T-helper 9 cell (primary cell): ENCODE measurements around the gene SIRPD.
A peak's percentile ranks its signal among the peaks of the same experiment; 100 is the strongest.
"Not testable (repeated sequence)": the region's sequence is repeated elsewhere in the genome, so short reads cannot be mapped to it uniquely, and the experiment has no call there.

Experiments used
- DNase-seq: peaks from one replicate; pipeline ENCODE4 v3.0.0-alpha.2; 2020

The SIRPD gene

DNA sequence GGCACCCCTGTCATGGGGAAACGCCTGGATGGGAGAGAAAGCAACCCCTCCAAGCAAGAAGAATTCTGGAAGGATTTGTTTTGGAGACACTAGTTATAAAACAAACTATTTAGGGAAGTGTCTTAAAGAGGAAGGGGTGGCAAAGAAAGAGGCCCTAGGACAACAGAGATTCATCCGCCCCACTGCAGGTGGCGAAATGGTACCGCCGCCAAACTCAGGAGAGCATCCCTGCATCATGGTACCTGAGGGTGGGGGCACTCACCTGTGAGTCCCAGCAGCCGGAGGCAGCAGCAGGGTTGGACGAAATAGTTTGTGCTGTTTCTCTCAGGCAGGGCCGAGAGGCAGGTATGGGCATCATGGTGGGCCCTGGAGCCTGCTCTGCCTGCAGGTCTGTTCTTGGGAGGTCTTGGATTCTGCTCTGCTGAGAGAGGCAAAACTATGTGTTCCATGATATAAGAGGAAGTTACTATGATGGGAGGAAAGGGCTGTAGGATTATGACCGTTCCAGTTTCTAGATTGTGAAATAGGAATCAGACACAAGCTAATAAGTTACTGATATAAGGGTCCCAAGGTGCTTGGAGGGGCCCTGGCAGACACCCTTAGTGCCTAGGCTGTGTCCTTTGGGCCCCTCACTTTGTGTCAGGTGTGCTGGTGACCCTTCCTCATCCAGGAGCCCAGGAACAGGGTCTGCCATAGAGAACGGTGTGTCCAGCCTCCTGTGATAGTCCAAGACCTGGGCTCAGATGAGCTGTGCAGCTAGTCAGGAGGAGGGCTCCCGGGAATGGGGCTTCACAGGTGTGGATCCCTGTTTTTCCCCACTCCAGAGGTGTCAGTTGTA, 20.4 kb downstream of the SIRPD start:
- no peak for DNase-seq

DNA sequence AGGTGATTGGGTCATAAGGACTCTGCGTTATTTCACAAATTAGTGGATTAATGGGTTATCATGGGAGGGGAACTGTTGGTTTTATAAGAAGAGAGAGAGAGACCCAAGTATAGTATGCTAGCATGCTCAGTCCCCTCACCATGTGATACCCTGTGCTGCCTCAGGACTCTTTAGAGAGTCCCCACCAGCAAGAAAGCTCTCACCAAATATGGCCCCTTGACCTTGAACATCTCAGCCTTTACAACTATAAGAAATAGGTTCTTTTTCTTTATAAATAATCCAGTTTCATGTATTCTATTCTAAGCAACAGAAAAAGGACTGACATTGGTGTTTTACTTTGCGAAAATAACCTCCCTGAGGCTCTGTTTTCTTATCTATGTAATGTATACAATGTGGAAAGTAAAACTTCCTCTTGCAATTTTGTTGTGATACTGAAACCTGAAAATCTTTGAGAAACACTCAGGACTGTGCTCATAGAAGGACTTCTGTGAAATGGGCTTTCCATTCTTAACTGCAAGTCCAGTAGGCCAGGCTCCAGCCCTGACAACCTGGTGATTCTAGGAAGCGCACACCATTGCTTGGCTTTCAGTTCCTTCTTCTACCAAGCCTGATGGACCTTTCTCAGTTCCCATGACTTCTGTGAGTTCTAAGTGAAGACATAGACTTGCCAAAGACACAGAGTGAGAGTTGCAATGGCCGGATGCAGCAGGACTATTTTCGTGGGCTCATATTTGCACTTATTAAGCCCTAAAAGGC, 21.9 kb downstream of the SIRPD start:
- DNase-seq: no peak

DNA sequence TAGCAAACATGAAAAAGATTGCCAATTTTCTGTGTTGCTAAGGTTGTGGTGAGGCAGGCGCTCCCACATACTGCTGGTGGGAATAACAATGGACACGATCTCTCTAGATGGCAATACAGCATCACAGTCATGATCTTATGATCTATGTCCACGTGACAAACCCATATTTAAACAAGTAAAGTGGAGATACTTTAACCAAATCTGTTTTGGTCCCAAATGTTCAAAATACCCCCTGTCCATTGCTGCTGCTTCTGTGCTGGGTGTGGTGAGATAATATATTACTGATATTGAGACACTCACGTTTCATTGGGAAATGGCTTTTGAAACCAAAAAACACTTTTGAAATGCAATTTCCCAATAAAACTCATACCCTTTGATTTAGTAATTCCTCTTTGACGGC, 23.0 kb downstream of the SIRPD start:
- no peak for DNase-seq

DNA sequence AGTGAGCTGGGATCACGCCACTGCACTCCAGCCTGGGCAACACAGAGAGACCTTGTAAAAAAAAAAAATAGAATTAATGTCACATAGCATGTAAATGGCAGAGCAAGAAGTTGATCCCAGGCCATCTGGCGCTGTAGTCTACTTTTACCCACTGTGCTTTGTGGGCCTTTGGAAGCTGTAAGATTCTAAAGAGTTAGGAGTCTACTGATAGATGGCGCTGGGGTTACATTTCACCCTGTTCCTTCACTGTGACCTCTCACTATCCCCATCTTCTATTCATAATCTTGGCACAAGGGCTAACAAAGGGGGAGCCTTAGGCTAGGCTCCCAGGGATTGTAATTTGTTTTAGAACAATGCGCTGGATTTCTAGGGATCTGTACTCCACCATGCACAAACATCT, 24.4 kb downstream of the SIRPD start:
- DNase-seq: no peak

DNA sequence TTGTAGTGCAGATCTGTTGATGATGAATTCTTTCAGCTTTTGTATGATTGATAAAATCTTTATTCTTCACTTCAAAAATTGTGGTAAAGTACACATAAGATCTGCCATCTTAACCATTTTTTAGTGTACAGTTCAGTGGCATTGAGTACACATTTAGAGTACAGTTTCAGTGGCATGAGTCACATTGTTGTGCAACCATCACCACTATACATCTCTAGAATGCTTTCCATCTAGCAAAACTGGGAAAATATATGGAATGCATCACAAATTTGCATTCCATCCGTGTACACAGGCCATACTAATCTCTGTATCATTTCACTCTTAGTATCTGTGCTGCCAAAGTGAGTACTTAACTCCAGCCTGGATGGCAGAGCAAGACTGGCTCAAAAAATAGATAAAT, 28.7 kb downstream of the SIRPD start:
- no peak for DNase-seq

DNA sequence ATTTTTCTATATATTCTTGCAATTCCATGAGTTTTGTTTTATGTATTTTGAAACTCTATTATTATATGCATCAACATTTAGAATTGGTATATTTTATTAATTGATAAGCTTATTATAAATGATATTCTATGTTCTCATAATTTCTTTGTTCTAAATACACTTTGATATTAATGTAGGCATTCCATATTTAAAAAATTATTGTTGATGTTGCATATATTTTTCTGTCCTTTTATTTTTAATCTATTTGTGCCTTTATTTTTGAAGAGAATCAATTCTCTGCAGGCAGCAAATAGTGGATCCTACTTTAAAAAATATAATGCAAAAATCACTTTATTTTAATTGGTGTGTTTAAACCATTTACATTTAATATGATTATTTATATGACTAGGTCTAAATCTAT, 29.6 kb downstream of the SIRPD start:
- no peak for DNase-seq

DNA sequence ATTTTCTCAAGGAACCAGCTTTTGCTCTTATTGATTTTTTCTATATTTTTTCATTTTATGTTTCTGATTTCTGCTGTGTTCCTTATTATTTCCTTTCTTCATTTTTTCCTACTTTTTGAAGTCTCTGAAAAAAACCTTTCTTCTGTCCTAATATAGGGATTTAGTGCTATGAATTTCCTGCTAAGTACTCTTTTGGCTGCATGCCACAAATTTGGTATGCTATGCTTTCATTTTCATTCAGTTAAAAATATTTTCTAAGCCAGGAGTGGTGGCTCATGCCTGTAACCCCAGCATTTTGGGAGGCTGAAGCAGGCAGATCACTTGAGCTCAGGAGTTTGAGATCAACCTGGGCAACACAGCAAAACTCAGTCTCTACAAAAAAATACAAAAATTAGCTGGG, 30.6 kb downstream of the SIRPD start:
- DNase-seq: no peak

DNA sequence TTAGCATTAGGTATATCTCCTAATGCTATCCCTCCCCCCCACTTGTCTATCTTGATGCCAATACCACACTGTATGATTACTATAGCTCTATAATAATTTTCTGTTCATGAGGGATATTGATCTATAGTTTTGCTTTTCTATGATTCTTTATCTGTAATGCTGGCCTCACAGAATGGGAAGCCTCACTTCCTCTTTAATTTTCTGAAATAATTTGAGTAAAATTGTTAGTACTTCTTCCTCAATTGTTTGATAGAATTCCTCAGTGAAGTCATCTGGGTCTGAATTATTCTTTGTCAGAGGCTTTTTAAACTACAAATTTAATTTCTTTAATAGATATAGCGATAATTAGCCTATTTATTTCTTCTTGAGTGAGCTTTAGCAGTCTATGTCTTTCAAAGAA, 31.2 kb downstream of the SIRPD start:
- DNase-seq: no peak

DNA sequence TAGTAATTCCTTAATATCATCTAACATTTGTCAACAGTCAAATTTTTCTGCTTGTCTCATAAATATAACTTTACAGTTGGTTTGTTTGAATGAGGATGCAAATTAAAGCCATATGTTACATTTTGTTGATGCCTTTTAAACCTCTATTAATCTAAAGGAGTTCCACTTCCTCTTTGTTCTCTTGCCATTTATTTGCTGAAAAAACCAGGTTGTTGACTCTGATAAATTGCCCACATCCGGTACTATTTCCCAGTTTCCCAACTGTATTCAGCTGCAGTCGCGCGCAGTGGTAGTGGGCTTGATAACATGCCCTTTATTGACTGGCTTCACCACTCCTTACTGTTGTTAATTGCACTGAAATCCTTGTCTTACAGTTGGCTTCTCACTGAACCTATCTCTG, 33.5 kb downstream of the SIRPD start:
- DNase-seq: no peak

DNA sequence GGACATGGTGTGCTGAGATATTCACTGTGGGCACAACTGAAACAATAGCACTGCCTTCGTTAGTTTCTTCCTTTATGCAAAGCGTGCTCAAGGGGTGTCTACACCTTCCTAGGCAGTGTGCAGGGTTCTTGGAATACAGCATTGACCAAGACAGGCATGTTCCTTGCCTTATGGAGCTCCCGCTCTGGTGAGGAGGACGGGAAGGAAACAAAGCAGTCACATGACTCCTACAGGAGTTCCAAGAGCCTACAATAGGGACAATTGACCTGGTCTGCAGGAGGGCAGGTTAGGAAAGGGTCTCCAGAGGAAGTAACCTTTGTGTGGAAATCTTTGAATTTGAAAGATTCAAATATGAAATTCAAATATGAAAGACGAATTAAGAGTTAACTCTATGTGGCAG, 40.5 kb downstream of the SIRPD start:
- DNase-seq: no peak

DNA sequence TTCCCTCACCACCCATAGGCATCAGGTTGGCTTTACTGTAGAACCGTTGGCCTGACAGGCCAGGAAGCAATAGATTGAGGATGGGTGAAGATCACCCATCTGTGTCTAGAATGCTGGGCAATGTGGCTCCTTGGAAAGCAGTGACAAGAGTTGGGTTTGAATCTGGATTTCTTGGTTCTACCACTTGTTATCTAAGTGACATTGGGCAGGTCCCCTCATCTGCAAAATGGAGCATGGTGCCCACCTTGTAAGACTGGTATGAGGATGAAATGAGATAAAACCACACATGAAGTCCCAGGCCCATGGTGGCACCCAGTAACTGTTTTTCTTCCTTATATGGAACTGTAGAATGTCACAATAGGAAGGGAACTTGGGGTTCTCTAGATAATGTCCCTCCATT, 43.7 kb downstream of the SIRPD start:
- no peak for DNase-seq

DNA sequence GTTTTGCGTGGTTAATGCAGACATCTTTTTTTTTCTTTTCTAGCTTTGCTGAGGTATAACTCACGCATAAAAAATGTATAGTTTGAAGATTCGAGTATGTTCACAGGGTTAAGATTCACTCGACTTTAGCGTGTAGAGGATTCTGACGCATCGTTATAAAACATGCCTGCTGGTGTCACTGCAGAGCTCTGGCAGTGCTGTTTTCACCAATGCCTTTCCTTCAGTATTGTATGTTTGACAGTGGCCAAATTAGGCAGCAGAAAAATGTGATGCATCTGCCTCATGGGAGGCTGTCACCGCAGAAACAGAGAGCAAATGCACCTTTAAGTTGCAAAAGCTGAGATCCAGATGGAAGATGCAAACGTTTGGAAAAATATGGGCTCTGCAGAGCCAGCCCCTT, 48.3 kb downstream of the SIRPD start:
- no peak for DNase-seq

DNA sequence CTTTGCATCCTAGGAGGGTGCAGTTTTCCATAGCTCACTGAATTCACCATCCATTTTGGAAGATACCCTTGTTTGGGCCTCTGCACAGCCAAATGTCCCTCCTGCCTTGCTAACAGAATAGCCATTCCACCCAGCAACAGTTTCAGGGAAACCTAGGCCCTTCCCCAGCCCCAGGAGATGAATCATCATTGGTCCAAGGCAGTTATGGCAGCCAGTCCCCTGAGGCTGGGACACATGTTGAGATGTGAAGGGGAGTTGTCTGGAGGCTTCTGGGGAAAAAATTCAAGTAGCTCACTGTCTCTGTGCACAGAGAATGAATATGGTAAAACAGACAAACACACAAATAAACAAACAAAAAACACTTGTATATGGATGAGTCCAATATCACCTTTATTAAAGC, 48.9 kb downstream of the SIRPD start:
- DNase-seq: no peak

DNA sequence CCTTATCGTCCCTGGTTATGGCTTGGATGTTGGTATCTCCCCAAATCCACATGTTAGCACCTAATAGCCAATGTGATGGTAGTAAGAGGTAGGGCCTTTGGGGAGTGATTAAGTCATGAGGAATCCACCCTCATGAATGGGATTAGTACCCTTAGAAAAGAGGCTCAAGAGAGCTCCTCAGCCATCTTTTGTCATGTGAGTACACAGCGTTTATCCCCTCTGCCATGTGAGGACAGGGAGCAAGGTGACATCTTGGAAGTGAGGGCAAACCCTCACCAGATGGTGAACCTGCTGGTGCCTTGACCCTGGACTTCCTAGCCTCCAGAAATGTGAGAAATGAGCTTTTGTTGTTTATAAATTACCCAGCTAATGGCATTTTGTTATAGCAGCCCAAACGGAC, 50.2 kb downstream of the SIRPD start:
- DNase-seq: no peak

DNA sequence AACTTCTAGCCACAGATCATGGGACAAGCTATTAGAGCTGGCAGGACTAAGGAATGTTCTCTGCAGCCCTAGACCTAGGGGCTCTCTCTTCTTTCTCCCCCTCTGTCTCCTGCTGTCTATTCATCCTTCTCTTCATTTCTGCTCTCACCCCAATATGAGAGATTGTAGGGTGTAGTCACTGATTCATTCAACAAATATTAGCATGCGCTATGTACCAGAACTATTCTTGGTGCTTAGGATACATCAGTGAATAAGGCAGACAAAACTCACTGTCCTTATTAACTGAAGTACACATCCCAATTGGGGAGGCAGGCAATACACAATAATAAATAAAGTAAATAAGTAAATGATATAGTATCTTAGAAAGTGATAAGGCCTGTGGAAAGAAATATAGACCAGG, 51.6 kb downstream of the SIRPD start:
- DNase-seq: no peak

DNA sequence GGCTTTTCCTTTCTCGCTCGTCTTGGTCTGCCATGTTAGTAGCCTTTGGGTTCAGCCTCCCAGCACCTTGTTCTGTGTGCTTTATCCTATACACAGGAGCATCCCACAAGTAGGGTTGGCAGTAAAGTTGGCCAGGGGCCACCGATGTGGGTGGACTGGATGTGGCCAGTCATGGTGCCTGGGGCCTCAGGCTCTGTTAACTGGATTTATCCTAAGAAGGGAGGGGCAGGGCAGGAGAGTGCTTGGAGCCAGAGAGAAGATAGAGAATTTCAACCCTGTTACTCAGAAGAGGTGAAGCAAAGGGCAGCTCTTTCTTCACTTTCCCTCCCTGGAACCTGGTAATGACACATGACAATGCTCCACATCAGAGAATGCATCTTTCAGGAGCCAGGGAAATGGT, 52.1 kb downstream of the SIRPD start:
- DNase-seq: no peak

DNA sequence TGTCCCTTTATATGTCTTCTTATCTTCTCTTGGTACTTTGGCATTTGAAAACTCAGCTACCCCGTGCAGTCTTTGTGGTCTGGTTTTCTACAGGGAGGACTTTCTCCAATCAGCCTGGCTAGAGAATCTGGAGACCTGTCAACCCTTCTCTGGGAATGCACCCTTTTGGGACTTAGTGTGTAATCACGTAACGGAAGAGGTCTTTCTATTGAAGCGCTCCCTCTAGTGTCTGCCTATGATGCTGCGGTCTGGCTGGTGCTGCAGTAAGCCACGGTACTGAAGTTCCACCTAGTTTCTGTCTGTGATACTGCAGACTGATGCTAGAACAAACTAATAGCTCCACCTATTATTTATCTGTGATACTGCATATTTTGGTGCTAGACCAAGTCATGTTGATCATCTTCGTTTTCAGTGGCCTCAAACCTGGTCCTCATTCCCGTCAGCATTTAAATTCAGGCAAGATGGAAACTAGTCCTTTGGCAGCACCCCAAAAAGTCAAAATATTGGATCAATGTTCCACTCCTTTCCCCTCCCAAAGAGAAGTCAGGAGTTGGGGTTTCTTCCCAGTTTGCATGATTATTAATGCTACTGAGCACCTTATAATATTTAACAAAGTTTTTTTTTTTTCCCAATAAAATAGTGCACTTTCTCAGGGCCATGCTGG, 53.8 kb downstream of the SIRPD start:
- peak; percentile 51 for DNase-seq

DNA sequence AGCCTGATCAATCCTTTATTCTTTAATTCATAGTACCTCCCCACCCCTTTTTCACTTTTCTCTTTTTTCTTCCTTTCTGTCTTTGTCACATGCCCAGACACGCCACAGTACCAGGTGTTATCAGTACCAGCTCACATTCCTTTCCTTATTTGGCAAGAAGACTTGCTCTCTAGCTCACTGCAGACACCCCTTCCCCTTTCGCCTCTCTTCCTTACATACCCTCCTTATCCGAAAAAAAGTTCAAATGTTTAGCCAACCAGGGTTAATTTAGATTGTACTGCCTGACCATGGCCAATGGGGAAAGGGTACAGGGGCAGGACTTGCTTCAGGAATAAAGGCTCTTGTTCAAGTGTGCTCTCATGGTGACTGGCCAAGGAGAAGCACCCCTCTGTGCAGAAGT, 57.0 kb downstream of the SIRPD start:
- DNase-seq: no peak

DNA sequence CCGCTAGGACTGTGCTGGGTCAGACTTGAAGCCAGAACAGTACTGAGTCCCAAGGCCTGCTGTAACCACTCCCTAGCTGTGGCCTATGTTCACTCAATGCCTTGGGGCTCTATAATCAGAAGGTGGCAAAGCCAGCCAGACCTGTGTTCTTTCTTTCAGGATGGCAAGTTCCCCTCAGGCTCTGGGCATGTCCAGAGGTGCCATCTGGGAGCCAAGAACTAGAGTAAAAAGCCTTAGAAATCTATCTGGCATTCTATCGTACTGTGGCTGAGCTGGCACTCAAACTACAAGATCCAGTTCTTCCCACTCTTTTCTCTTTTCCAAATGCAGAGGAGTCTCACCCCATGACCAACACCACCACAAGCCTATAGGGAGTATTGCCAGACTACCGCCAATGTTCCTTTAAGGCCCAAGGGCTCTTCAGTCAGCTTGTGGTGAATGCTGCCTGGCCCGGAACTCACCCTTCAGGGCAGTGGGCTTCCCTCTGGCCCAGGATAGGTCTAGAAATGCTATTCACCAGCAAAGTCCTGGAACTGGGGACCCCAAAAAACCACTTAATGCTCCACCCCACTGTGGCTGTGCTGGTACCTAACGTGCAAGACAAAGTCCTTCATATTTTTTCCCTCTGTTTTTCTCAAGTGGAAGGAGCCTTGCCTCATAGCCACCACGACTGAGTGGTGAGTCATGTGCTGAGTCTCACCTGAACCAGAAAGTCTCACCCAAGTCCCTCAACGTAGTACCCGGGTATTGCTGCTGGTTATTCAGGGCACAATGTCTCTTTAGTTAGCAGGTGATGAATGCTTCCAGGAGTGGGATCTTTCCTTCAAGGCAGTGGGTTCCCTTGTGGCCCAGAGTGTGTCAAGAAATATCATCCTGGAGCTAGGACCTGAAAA, 57.7 kb downstream of the SIRPD start:
- DNase-seq: no peak

DNA sequence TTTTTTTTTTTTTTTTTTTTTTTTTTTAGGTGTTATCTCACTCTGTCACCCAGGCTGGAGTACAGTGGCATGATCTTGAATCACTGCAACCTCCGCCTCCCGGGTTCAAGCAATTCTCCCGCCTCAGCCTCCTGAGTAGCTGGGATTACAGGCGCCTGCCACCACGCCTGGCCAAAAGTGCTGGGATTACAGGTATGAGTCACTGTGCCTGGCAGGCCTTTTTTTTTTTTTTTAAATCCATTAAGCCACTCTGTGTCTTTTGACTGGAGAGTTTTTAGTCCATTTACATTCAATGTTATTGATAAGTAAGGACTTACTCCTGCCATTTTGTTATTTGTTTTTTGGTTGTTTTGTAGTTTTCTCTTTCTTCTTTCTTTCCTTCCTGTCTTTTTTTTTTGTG, 60.1 kb downstream of the SIRPD start:
- not testable (repeated sequence) for DNase-seq

DNA sequence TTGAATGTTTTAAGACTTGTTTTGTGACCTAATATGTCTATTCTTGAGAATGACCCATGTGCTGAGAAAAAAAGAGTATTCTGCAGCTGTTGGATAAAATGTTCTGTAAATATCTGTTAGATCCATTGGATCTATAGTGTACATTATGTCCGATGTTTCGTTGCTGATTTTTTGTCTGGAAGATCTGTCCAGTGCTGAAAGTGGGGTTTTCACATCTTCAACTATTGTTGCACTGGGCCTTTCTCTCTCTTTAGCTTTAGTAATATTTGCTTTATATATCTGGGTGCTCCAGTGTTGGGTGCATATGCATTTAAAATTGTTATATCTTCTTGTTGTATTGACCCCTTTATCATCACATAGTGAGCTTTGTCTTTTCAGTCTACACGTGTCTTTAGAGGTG, 60.6 kb downstream of the SIRPD start:
- DNase-seq: no peak

DNA sequence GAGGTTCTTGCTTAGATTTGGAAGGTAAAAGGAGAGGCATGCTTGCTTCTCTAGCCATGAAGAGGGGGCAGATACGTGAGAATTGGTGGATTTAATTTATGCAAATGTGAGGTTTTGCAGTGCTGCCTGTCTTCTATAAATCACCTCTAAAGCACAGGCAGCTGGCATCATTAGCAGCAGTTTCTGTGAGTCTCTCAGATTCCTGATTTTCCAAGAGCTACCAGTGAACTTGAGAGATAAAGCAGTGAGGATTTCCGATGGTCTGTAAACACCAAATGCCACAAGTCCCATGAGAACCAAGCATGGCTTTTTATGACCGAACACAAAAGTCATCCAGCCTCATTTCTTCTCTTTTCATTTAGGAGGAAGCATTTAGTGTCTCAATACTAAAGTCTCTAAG, 63.1 kb downstream of the SIRPD start:
- DNase-seq: no peak

DNA sequence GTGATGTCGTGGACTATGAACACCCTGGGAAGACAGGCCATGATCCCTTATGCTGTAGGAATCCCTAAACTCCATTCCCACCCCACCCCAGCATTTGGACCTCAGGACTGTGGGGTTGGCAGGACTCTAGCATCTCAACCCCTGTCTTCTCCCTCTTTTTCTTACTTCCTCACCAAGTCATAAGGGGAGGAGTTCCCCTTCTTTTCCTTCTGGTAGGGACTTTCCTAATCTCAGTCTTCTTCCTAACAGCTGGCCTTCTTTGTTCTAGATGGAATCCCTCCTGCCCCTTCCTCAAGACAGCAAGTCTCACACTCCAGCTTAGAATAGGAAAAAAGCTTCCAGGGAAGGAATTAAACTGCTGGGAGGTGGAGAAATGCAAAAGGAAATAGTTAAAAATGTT, 64.0 kb downstream of the SIRPD start:
- no peak for DNase-seq
